Fibroblast of the aortic adventitia (primary cell): ENCODE data around the gene MROH2A. TPM values are rescaled to one million over a fixed set of nuclear protein-coding genes. Genes with fewer than 3 reads are reported as not detected.
A peak's percentile ranks its signal among the peaks of the same experiment; 100 is the strongest.

Experiments used
- DNase-seq: peaks from one replicate; pipeline ENCODE4 v3.0.0-alpha.2; 2010; ENCODE audit warnings: low read depth
- H3K4me3 ChIP-seq: 2 replicates; pipeline ENCODE4 v1.5.1; 2011; ENCODE audit warnings: low read depth, mild to moderate bottlenecking, control low read depth, low read length, moderate library complexity
- CTCF ChIP-seq: IDR thresholded peaks from 2 replicates; pipeline ENCODE4 v1.5.1; 2011; ENCODE audit warnings: mild to moderate bottlenecking, low read length, control low read depth, inconsistent platforms; ENCODE audit not compliant: insufficient read depth
- total RNA-seq: library from RNA; depleted of rRNA; stranded (reverse); fragments of >200 nt; gene quantifications from 2 replicates; pipeline ENCODE4 v1.2.3, GENCODE V29; 2012; ENCODE audit warnings: low replicate concordance

MROH2A gene
- total RNA-seq, 1 donor = under 0.01 TPM

- TF ChIP-seq CTCF = no peak
Measured at GRCh38 chr2:233849607-233850271, 71.6 kb downstream of the MROH2A start.

GRCh38 chr2:233850745-233851144 lies 72.6 kb downstream of the MROH2A start:
- no peak for TF ChIP-seq CTCF
- H3K4me3 ChIP-seq = no peak overlapping the region
- no peak for DNase-seq

More at GRCh38 chr2:233849607-233850271, 71.6 kb downstream of the MROH2A start:
- DNase-seq = no peak
- H3K4me3 ChIP-seq = no peak overlapping the region

- no peak for TF ChIP-seq CTCF
- no peak for DNase-seq
- no peak overlapping the region for H3K4me3 ChIP-seq
Measured at GRCh38 chr2:233851169-233851568, 73.0 kb downstream of the MROH2A start.

- no peak for DNase-seq
- H3K4me3 ChIP-seq = peak overlapping the region; percentile 7
- no peak for TF ChIP-seq CTCF
Measured at GRCh38 chr2:233852056-233852455, 73.9 kb downstream of the MROH2A start.

GRCh38 chr2:233853353-233853752 lies 75.2 kb downstream of the MROH2A start:
- peak overlapping the region; percentile 74 for H3K4me3 ChIP-seq
- no peak for TF ChIP-seq CTCF
- no peak for DNase-seq

- H3K4me3 ChIP-seq = peak overlapping the region; percentile 74
- no peak for TF ChIP-seq CTCF
- no peak for DNase-seq
Measured at GRCh38 chr2:233853883-233854240, 75.7 kb downstream of the MROH2A start.
